H1 (cell line): ENCODE measurements around the gene CYSRT1. TPM values are rescaled to one million over a fixed set of nuclear protein-coding genes. Genes with fewer than 3 reads are reported as not detected.

ENCODE experiments used
- CTCF ChIA-PET: fragments of 300-600 bp; sonication (Branson Sonifier 250); formaldehyde crosslinking; loops from one replicate; lab custom pipeline; 2021; ENCODE audit not compliant: partially characterized antibody; lab: Charles Lee
- POLR2A ChIA-PET: fragments of 300-600 bp; sonication (Branson Sonifier 250); formaldehyde crosslinking; loops from one replicate; lab custom pipeline; 2021; ENCODE audit warnings: inconsistent platforms; ENCODE audit not compliant: partially characterized antibody; lab: Charles Lee
- DNase-seq, 2 experiments: peaks; one replicate each; pipeline versions ENCODE4 v3.0.0 to v3.0.0-alpha.2; 2010 to 2022; ENCODE audit warnings: low spot score in 2 of 2, low read depth in 1 of 2, mixed read lengths in 1 of 2
- FAIRE-seq: peaks from 2 replicates; lab custom pipeline; 2011; peaks lifted over from hg19 to GRCh38; lab: Jason Lieb, UNC
- H2AFZ ChIP-seq: 2 replicates; pipeline ENCODE4 v1.8.1; 2012; ENCODE audit warnings: low read length, inconsistent platforms
- H2AK5ac ChIP-seq: 2 replicates; pipeline ENCODE4 v1.6.1; 2013; ENCODE audit warnings: low read depth, low read length
- H2BK120ac ChIP-seq: replicated peaks from 2 replicates; pipeline ENCODE3; 2013; ENCODE audit warnings: low read depth, low read length, inconsistent platforms
- H2BK12ac ChIP-seq: 2 replicates; pipeline ENCODE4 v1.6.1; 2013; ENCODE audit warnings: low read depth, low read length
- H2BK15ac ChIP-seq: 2 replicates; pipeline ENCODE4 v1.6.1; 2013; ENCODE audit warnings: low read length
- H2BK20ac ChIP-seq: 2 replicates; pipeline ENCODE4 v1.6.1; 2013; ENCODE audit warnings: low read length
- H2BK5ac ChIP-seq: 2 replicates; pipeline ENCODE4 v1.6.1; 2013; ENCODE audit warnings: low read depth, low read length
- H3K14ac ChIP-seq: 2 replicates; pipeline ENCODE4 v1.6.1; 2013; ENCODE audit warnings: inconsistent platforms; ENCODE audit not compliant: insufficient read length
- H3K18ac ChIP-seq: 2 replicates; pipeline ENCODE4 v1.6.1; 2013; ENCODE audit warnings: low read length; ENCODE audit errors: extremely low read depth
- H3K23ac ChIP-seq: 2 replicates; pipeline ENCODE4 v1.6.1; 2013; ENCODE audit warnings: inconsistent platforms; ENCODE audit not compliant: insufficient read length
- H3K23me2 ChIP-seq: 2 replicates; pipeline ENCODE4 v1.6.1; 2013; ENCODE audit warnings: low read depth, low read length
- H3K27ac ChIP-seq: 2 replicates; pipeline ENCODE4 v1.6.1; 2011; ENCODE audit warnings: low read depth, low read length, inconsistent platforms
- H3K27me3 ChIP-seq, 4 experiments: replicated peaks in 1 of 4; 1 replicate in 1 of 4; 2 replicates in 3 of 4; pipeline versions ENCODE4 v1.6.1 to v1.8.1; 2011 to 2013; ENCODE audit warnings: low read length in 3 of 4, mild to moderate bottlenecking in 3 of 4, inconsistent platforms in 2 of 4, mixed read lengths in 2 of 4, moderate library complexity in 1 of 4; ENCODE audit not compliant: control insufficient read depth in 3 of 4, insufficient read depth in 3 of 4; ENCODE audit errors: extremely low read depth in 1 of 4
- H3K36me3 ChIP-seq, 4 experiments: 2 replicates each; pipeline versions ENCODE4 v1.6.1 to v1.8.1; 2011 to 2013; ENCODE audit warnings: mild to moderate bottlenecking in 4 of 4, low read length in 3 of 4, moderate library complexity in 2 of 4, control low read depth in 1 of 4, inconsistent platforms in 1 of 4; ENCODE audit not compliant: insufficient read depth in 4 of 4, control insufficient read depth in 2 of 4
- H3K4ac ChIP-seq: replicated peaks from 2 replicates; pipeline ENCODE3; 2013; ENCODE audit warnings: low read length, low read depth, mixed read lengths, inconsistent platforms; ENCODE audit not compliant: insufficient read length
- H3K4me1 ChIP-seq, 4 experiments: replicated peaks in 1 of 4; 1 replicate in 1 of 4; 2 replicates in 3 of 4; pipeline versions ENCODE4 v1.6.1 to v1.8.1; 2011 to 2013; ENCODE audit warnings: low read length in 3 of 4, inconsistent platforms in 2 of 4, mixed read lengths in 1 of 4; ENCODE audit not compliant: insufficient read depth in 4 of 4, control insufficient read depth in 3 of 4
- H3K4me2 ChIP-seq, 2 experiments: 2 replicates each; pipeline versions ENCODE4 v1.6.1 to v1.8.1; 2011 to 2013; ENCODE audit warnings: low read depth in 2 of 2, low read length in 2 of 2, control low read depth in 1 of 2, inconsistent platforms in 1 of 2, mild to moderate bottlenecking in 1 of 2; ENCODE audit not compliant: insufficient read depth in 1 of 2
- H3K4me3 ChIP-seq, 4 experiments: fragments of 200-600, 300-600 bp in 1 of 4; sonication (generic), shearing (Covaris generic), sonication (Bioruptor Twin) in 1 of 4; 2 replicates each; pipeline versions ENCODE4 v1.5.1 to v1.8.1; 2011 to 2016; ENCODE audit warnings: low read length in 4 of 4, low read depth in 3 of 4, control low read depth in 2 of 4, inconsistent platforms in 2 of 4, mild to moderate bottlenecking in 2 of 4, mixed read lengths in 1 of 4, moderate library complexity in 1 of 4; ENCODE audit not compliant: insufficient read depth in 2 of 4; ENCODE audit errors: extremely low read depth in 1 of 4
- H3K56ac ChIP-seq: replicated peaks from 2 replicates; pipeline ENCODE3; 2013; ENCODE audit warnings: low read depth, mild to moderate bottlenecking, mixed read lengths, low read length, inconsistent platforms; ENCODE audit not compliant: insufficient read length
- H3K79me1 ChIP-seq: 2 replicates; pipeline ENCODE4 v1.6.1; 2013; ENCODE audit warnings: low read depth, low read length, control low read depth
- H3K79me2 ChIP-seq, 2 experiments: 2 replicates each; pipeline versions ENCODE4 v1.6.1 to v1.8.1; 2012 to 2013; ENCODE audit warnings: low read length in 2 of 2, mild to moderate bottlenecking in 2 of 2, inconsistent platforms in 1 of 2; ENCODE audit not compliant: insufficient read depth in 2 of 2, control insufficient read depth in 1 of 2
- H3K9ac ChIP-seq, 4 experiments: replicated peaks in 1 of 4; 1 replicate in 1 of 4; 2 replicates in 3 of 4; pipeline versions ENCODE4 v1.6.1 to v1.8.1; 2011 to 2013; ENCODE audit warnings: low read depth in 3 of 4, low read length in 3 of 4, control low read depth in 2 of 4, mild to moderate bottlenecking in 2 of 4, moderate library complexity in 2 of 4, inconsistent platforms in 1 of 4; ENCODE audit errors: extremely low read depth in 1 of 4
- H3K9me3 ChIP-seq, 2 experiments: 2 replicates each; pipeline versions ENCODE4 v1.6.1 to v1.8.1; 2012 to 2013; ENCODE audit warnings: mild to moderate bottlenecking in 2 of 2, moderate library complexity in 2 of 2, control low read depth in 1 of 2, inconsistent platforms in 1 of 2, low read depth in 1 of 2, low read length in 1 of 2, mixed read lengths in 1 of 2; ENCODE audit not compliant: insufficient read depth in 2 of 2
- H4K20me1 ChIP-seq, 2 experiments: replicated peaks in 1 of 2; 2 replicates each; pipeline versions ENCODE3 to v1.8.1; 2011 to 2013; ENCODE audit warnings: inconsistent platforms in 2 of 2, low read length in 2 of 2, mild to moderate bottlenecking in 1 of 2; ENCODE audit not compliant: insufficient read depth in 2 of 2, control insufficient read depth in 1 of 2
- H4K5ac ChIP-seq: 2 replicates; pipeline ENCODE4 v1.6.1; 2013; ENCODE audit warnings: low read length, low read depth, mixed read lengths, inconsistent platforms; ENCODE audit not compliant: insufficient read length
- H4K8ac ChIP-seq: 2 replicates; pipeline ENCODE4 v1.8.0; 2013; ENCODE audit warnings: mild to moderate bottlenecking, moderate library complexity, low read length, inconsistent platforms; ENCODE audit not compliant: insufficient read depth; ENCODE audit errors: extremely low read depth
- H4K91ac ChIP-seq: replicated peaks from 2 replicates; pipeline ENCODE3; 2013; ENCODE audit warnings: low read length, mixed read lengths, inconsistent platforms; ENCODE audit not compliant: insufficient read length
- ATF3 ChIP-seq: IDR thresholded peaks from 2 replicates; pipeline ENCODE4 v1.6.1; 2011; ENCODE audit warnings: low read depth, mild to moderate bottlenecking, low read length; ENCODE audit not compliant: insufficient read depth
- E2F6 ChIP-seq: IDR thresholded peaks from 2 replicates; pipeline ENCODE4 v1.6.1; 2012; ENCODE audit warnings: inconsistent platforms
- HDAC2 ChIP-seq, 2 experiments: fragments of 300-600 bp in 1 of 2; sonication (generic) in 1 of 2; IDR thresholded peaks; 2 replicates each; pipeline ENCODE4 v1.6.1; 2011 to 2012; ENCODE audit warnings: low read depth in 2 of 2, low read length in 2 of 2, mild to moderate bottlenecking in 2 of 2, moderate library complexity in 2 of 2, borderline replicate concordance in 1 of 2, inconsistent platforms in 1 of 2
- KDM5A ChIP-seq: fragments of 200-600 bp; IDR thresholded peaks from 2 replicates; pipeline ENCODE4 v1.7.1; 2012; ENCODE audit warnings: mild to moderate bottlenecking, low read length, inconsistent platforms, mixed read lengths
- NANOG ChIP-seq: IDR thresholded peaks from 2 replicates; pipeline ENCODE4 v1.6.1; 2011; ENCODE audit warnings: low read length, low read depth, mild to moderate bottlenecking, inconsistent platforms; ENCODE audit not compliant: insufficient read depth, poor library complexity, severe bottlenecking
- POU5F1 ChIP-seq: IDR thresholded peaks from 2 replicates; pipeline ENCODE4 v1.6.1; 2011; ENCODE audit warnings: low read depth, mild to moderate bottlenecking, low read length, moderate library complexity
- RAD21 ChIP-seq, 2 experiments: IDR thresholded peaks in 1 of 2; conservative IDR thresholded peaks in 1 of 2; 2 replicates each; pipeline ENCODE4 v1.6.1; 2011; ENCODE audit warnings: low read depth in 2 of 2, low read length in 2 of 2, improper control_type of control experiment in 1 of 2, inconsistent platforms in 1 of 2, mild to moderate bottlenecking in 1 of 2, moderate library complexity in 1 of 2
- SAP30 ChIP-seq: fragments of 300-600 bp; sonication (generic); IDR thresholded peaks from 2 replicates; pipeline ENCODE4 v1.7.1; 2012; ENCODE audit warnings: low read length, moderate library complexity, mild to moderate bottlenecking, inconsistent platforms; ENCODE audit not compliant: insufficient read depth, insufficient replicate concordance
- SP4 ChIP-seq: IDR thresholded peaks from 2 replicates; pipeline ENCODE4 v1.6.1; 2012; ENCODE audit warnings: low read length, inconsistent platforms
- YY1 ChIP-seq: IDR thresholded peaks from 2 replicates; pipeline ENCODE4 v1.6.1; 2011; ENCODE audit warnings: low read depth, mild to moderate bottlenecking, low read length
- WGBS, 2 experiments: shearing (Covaris generic) in 1 of 2; methylation state at CpG; one replicate each; pipeline versions ENCODE4 v1.1.6 to v1.1.7; 2013 to 2015; ENCODE audit warnings: low lambda C conversion rate in 2 of 2, mixed read lengths in 2 of 2, inconsistent platforms in 1 of 2, low coverage in 1 of 2, missing lambda C conversion rate in 1 of 2; ENCODE audit not compliant: insufficient replicate concordance in 2 of 2, insufficient coverage in 1 of 2, insufficient read length in 1 of 2; ENCODE audit errors: extremely low coverage in 1 of 2, missing lambda C conversion rate in 1 of 2; 5-methylcytosine and 5-hydroxymethylcytosine counted together
- polyA plus RNA-seq, 7 experiments: library from polyadenylated mRNA; depleted of rRNA in 3 of 7; stranded (reverse) in 5 of 7; unstranded in 2 of 7; fragments of >200 nt in 5 of 7; fragments of 200-250 nt in 2 of 7; gene quantifications; 1 replicate in 5 of 7; 2 replicates in 1 of 7; 4 replicates in 1 of 7; pipeline versions ENCODE4 v1.2.1 to v1.2.3, GENCODE V29; 2011 to 2013; ENCODE audit warnings: missing spikeins in 2 of 7, mixed read lengths in 2 of 7
- total RNA-seq: library from RNA; stranded (reverse); fragmentation: NEBNext Ultra II Directional; extraction: Animal tissue kit (Norgen Biotek cat#: 25700); gene quantifications from 2 replicates; pipeline ENCODE4 v1.2.1, GENCODE V29; 2021

Gene CYSRT1
- total and polyA plus RNA-seq, 2 of the 8 experiments (the other 6 are each of a cell fraction or from before 2014, with no cell fraction given) = 1.0 to 6.5 TPM

GRCh38 chr9:137269231-137269772, 44.3 kb downstream of the CYSRT1 start:
- Histone ChIP-seq H2BK15ac (no peak overlapping the region), H3K4ac (no peak overlapping the region), H3K79me1 (no peaks in the 10 kb centered on the region), H2AK5ac (no peak overlapping the region), H3K56ac (no peak overlapping the region), H3K4me2 (no peak overlapping the region), H4K5ac (no peak overlapping the region), H3K23me2 (peaks cover 2% of the 10 kb centered on the region; the same call in 1 of the 2 replicates), H2BK12ac (no peak overlapping the region), H2BK20ac (no peak overlapping the region), H3K23ac (no peak overlapping the region), H3K14ac (no peak overlapping the region), H3K4me1 (peaks cover 0 to 4% (median 1%) of the 10 kb centered on the region in 4 experiments; a peak in 3 of 7 replicates), H3K79me2 (no peaks in the 10 kb centered on the region), H4K20me1 (peaks cover 4 to 13% of the 10 kb centered on the region in 2 experiments), H4K91ac (no peak overlapping the region), H3K27me3 (no peaks in the 10 kb centered on the region), H3K18ac (no peak overlapping the region), H2AFZ (no peak overlapping the region), H4K8ac (no peak overlapping the region), H3K9ac (no peak overlapping the region), H3K4me3 (no peak overlapping the region), H3K36me3 (peaks cover 4 to 33% (median 23%) of the 10 kb centered on the region in 4 experiments; a peak in 7 of 8 replicates), H3K27ac (no peak overlapping the region), H2BK5ac (no peak overlapping the region), H2BK120ac (no peak overlapping the region), H3K9me3 (no peaks in the 10 kb centered on the region)
- ChIA-PET CTCF (interaction anchor here (1.1 to 1.9 kb wide), 3 partner anchors 11 to 33 kb away, joined by 3 to 6 read pairs (median 4); no protein-coding TSS in a partner anchor), POLR2A (interaction anchor here (1.7 to 69.9 kb wide), 3 partner anchors 12 to 34 kb away, joined by 4 to 1462 read pairs (median 1462); partner anchors contain the start of genes CYSRT1, NDOR1, NELFB and RNF208)
- 96% methylated on average over 17 of the region's 17 CpGs; no CpG with 5 or more reads in 1 of the 2 experiments for WGBS, 2 experiments
- TF ChIP-seq RAD21 (IDR thresholded peaks at IDR 0.05 in 1 of 2, conservative IDR thresholded peaks at IDR 0.05 in 1 of 2; ENCODE audit: low read depth in 2 of 2, low read length in 2 of 2) = no peak
- TF ChIP-seq SAP30 = no peak
- no peak for TF ChIP-seq NANOG
- no peak for TF ChIP-seq POU5F1
- no peak for TF ChIP-seq HDAC2 (IDR thresholded peaks at IDR 0.05; ENCODE audit: borderline replicate concordance in 1 of 2, low read depth in 2 of 2, low read length in 2 of 2)
- no peak for TF ChIP-seq YY1
- TF ChIP-seq KDM5A = no peak
- no peak for TF ChIP-seq SP4
- no peak for TF ChIP-seq ATF3
- TF ChIP-seq E2F6 = no peak
- no peak for FAIRE-seq
- DNase-seq = no peak
